ENCODE data around the gene CAB39L. TPM values are rescaled to one million over a fixed set of nuclear protein-coding genes. Genes with fewer than 3 reads are reported as not detected.

Gene CAB39L
- total RNA-seq, 3 donors from 2014 or later (not counting 1 experiment from before 2014, with no cell fraction given): 4.4 to 6.5 (median 6.0) TPM

GRCh38 chr13:49341941-49342340 lies 101.9 kb downstream of the CAB39L start:
- intact Hi-C loops (cut with micrococcal nuclease): no loop called here
- no peak overlapping the region for H3K27ac Mint-ChIP-seq
- Histone ChIP-seq H3K27me3 (ENCODE audit: control insufficient read depth, insufficient read depth, low read length) (no peaks in the 10 kb centered on the region), H3K27ac (ENCODE audit: low read length) (no peak overlapping the region), H3K4me3 (ENCODE audit: low read length) (no peak overlapping the region), H3K36me3 (ENCODE audit: control insufficient read depth, insufficient read depth, low read length) (no peaks in the 10 kb centered on the region), H3K4me1 (ENCODE audit: control insufficient read depth, insufficient read depth, low read length) (no peaks in the 10 kb centered on the region), H3K9me3 (ENCODE audit: control insufficient read depth, insufficient read depth, low read length) (no peaks in the 10 kb centered on the region)
- H3K9me3 Mint-ChIP-seq: no peaks in the 10 kb centered on the region
- H3K36me3 Mint-ChIP-seq: no peaks in the 10 kb centered on the region
- H3K4me1 Mint-ChIP-seq: no peaks in the 10 kb centered on the region
- H3K4me3 Mint-ChIP-seq: no peak overlapping the region
- DNase-seq (no peak), ATAC-seq (no peak)
- no peak for TF ChIP-seq CTCF (IDR thresholded peaks at IDR 0.05)
- no peaks in the 10 kb centered on the region for H3K27me3 Mint-ChIP-seq (ENCODE audit: low read depth in 2 of 2)

DNA sequence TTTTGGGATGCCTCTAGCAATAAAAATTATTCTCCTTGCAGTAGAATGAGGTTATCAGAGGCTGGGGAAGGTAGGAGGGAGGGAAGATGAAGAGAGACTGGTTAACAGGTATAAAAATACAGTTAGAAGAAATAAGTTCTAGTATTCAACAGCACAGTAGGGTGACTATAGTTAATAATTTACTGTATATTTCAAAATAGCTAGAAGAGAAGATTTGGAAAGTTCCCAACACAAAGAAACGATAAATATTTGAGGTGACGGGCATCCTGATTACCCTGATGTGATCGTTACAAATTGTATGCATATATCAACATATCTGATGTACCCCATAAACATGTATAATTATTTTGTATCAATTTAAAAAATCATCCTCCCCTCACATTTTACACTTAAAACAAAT lies 102.3 kb downstream of the CAB39L start:
- no peaks in the 10 kb centered on the region for H3K9me3 Mint-ChIP-seq
- H3K27ac ChIP-seq (ENCODE audit: low read length): no peak overlapping the region
- intact Hi-C loops (cut with micrococcal nuclease): no loop called here
- no peaks in the 10 kb centered on the region for H3K27me3 ChIP-seq (ENCODE audit: control insufficient read depth, insufficient read depth, low read length)
- no peaks in the 10 kb centered on the region for H3K4me1 ChIP-seq (ENCODE audit: control insufficient read depth, insufficient read depth, low read length)
- no peaks in the 10 kb centered on the region for H3K27me3 Mint-ChIP-seq (ENCODE audit: low read depth in 2 of 2)
- ATAC-seq (no peak), DNase-seq (no peak)
- no peak for TF ChIP-seq CTCF (IDR thresholded peaks at IDR 0.05)
- H3K36me3 Mint-ChIP-seq: no peaks in the 10 kb centered on the region
- H3K36me3 ChIP-seq (ENCODE audit: control insufficient read depth, insufficient read depth, low read length): no peaks in the 10 kb centered on the region
- H3K4me3 Mint-ChIP-seq: no peak overlapping the region
- no peaks in the 10 kb centered on the region for H3K9me3 ChIP-seq (ENCODE audit: control insufficient read depth, insufficient read depth, low read length)
- no peak overlapping the region for H3K27ac Mint-ChIP-seq
- WGBS (ENCODE audit: insufficient coverage): no CpG with 5 or more reads among the region's 3 CpGs
- no peaks in the 10 kb centered on the region for H3K4me1 Mint-ChIP-seq
- H3K4me3 ChIP-seq (ENCODE audit: low read length): no peak overlapping the region

GRCh38 chr13:49340161-49340560 lies 103.7 kb downstream of the CAB39L start:
- DNase-seq (no peak), ATAC-seq (no peak)
- H3K9me3 Mint-ChIP-seq: no peaks in the 10 kb centered on the region
- no peaks in the 10 kb centered on the region for H3K9me3 ChIP-seq (ENCODE audit: control insufficient read depth, insufficient read depth, low read length)
- no peaks in the 10 kb centered on the region for H3K36me3 Mint-ChIP-seq
- TF ChIP-seq CTCF (IDR thresholded peaks at IDR 0.05): no peak
- no peaks in the 10 kb centered on the region for H3K27me3 ChIP-seq (ENCODE audit: control insufficient read depth, insufficient read depth, low read length)
- no peak overlapping the region for H3K4me3 Mint-ChIP-seq
- no peaks in the 10 kb centered on the region for H3K36me3 ChIP-seq (ENCODE audit: control insufficient read depth, insufficient read depth, low read length)
- H3K27ac Mint-ChIP-seq: no peak overlapping the region
- WGBS (ENCODE audit: insufficient coverage): 98% methylated on average over 9 of the region's 10 CpGs
- no peak overlapping the region for H3K4me3 ChIP-seq (ENCODE audit: low read length)
- no peaks in the 10 kb centered on the region for H3K4me1 ChIP-seq (ENCODE audit: control insufficient read depth, insufficient read depth, low read length)
- intact Hi-C loops (cut with micrococcal nuclease): no loop called here
- no peaks in the 10 kb centered on the region for H3K4me1 Mint-ChIP-seq
- H3K27ac ChIP-seq (ENCODE audit: low read length): no peak overlapping the region
- no peaks in the 10 kb centered on the region for H3K27me3 Mint-ChIP-seq (ENCODE audit: low read depth in 2 of 2)

DNA sequence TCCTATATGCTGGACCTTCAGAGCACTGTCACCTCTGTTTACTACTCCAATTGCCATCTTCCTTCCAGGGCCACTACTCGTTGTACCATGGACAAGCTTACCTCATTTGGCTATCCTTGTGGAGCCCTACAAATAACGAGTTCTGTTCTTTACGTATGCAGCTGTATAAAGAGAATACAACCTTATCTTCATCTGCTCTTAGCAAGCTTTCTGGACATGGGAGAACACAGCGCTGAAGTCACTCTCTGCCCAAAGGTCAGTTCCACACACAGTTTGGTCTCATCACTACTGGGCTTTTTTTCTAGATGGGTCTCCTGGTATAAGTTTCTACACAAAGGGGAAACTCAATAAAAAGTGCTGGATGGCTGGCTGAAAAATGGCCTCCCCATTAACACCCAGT lies 107.2 kb downstream of the CAB39L start:
- no peak for DNase-seq
- no peaks in the 10 kb centered on the region for H3K9me3 Mint-ChIP-seq
- Histone ChIP-seq H3K4me3 (ENCODE audit: low read length) (no peak overlapping the region), H3K27ac (ENCODE audit: low read length) (no peak overlapping the region), H3K36me3 (ENCODE audit: control insufficient read depth, insufficient read depth, low read length) (no peaks in the 10 kb centered on the region), H3K4me1 (ENCODE audit: control insufficient read depth, insufficient read depth, low read length) (no peaks in the 10 kb centered on the region), H3K9me3 (ENCODE audit: control insufficient read depth, insufficient read depth, low read length) (no peaks in the 10 kb centered on the region), H3K27me3 (ENCODE audit: control insufficient read depth, insufficient read depth, low read length) (no peaks in the 10 kb centered on the region)
- H3K4me1 Mint-ChIP-seq: no peaks in the 10 kb centered on the region
- no peak for TF ChIP-seq CTCF (IDR thresholded peaks at IDR 0.05)
- intact Hi-C loops (cut with micrococcal nuclease): no loop called here
- H3K27me3 Mint-ChIP-seq (ENCODE audit: low read depth in 2 of 2): no peaks in the 10 kb centered on the region
- no peaks in the 10 kb centered on the region for H3K36me3 Mint-ChIP-seq
- ATAC-seq: no peak
- no peak overlapping the region for H3K4me3 Mint-ChIP-seq
- H3K27ac Mint-ChIP-seq: no peak overlapping the region
- 88% methylated on average over 4 of the region's 4 CpGs for WGBS (ENCODE audit: insufficient coverage)

Measured in natural killer cell (primary cell).